PC-9 (cell line): ENCODE data around the gene APBA2. TPM values are rescaled to one million over a fixed set of nuclear protein-coding genes. Genes with fewer than 3 reads are reported as not detected.
"Not testable (repeated sequence)": the region's sequence is repeated elsewhere in the genome, so short reads cannot be mapped to it uniquely, and the experiment has no call there.

Source experiments
- BruUV-seq: library from RNA; stranded (reverse); fragments of 400-500 nt; replicated peaks from 2 replicates; lab custom pipeline; 2021; lab: Mats Ljungman, UMichigan
- CTCF ChIA-PET: fragments of 300-600 bp; sonication (Branson Sonifier 250); formaldehyde crosslinking; loops from one replicate; lab custom pipeline; 2022; ENCODE audit warnings: antibody characterized with exemption; lab: Charles Lee
- POLR2A ChIA-PET: fragments of 300-600 bp; sonication (Branson Sonifier 250); formaldehyde crosslinking; loops from one replicate; lab custom pipeline; 2022; ENCODE audit warnings: antibody characterized with exemption; ENCODE audit not compliant: unreplicated experiment; lab: Charles Lee
- DNase-seq, 2 experiments: peaks; one replicate each; pipeline versions ENCODE4 v3.0.0 to v3.0.0-alpha.2; 2015 to 2022; ENCODE audit warnings: mixed read lengths in 1 of 2
- H2AFZ ChIP-seq: fragments of 200-600 bp; sonication (generic); 2 replicates; pipeline ENCODE4 v1.8.1; 2017; ENCODE audit warnings: antibody characterized with exemption
- H3F3A ChIP-seq: fragments of 200-600 bp; sonication (generic); 2 replicates; pipeline ENCODE4 v1.8.1; 2017; ENCODE audit warnings: antibody characterized with exemption, mild to moderate bottlenecking, low read depth; ENCODE audit not compliant: insufficient read depth
- H3K27ac ChIP-seq: fragments of 200-600 bp; sonication (generic); 2 replicates; pipeline ENCODE4 v1.6.1; 2016; ENCODE audit warnings: mixed run types
- H3K27me3 ChIP-seq: fragments of 200-600 bp; sonication (generic); 2 replicates; pipeline ENCODE4 v1.6.1; 2016; ENCODE audit warnings: low read depth, mixed run types; ENCODE audit not compliant: insufficient read depth
- H3K36me3 ChIP-seq: fragments of 200-600 bp; sonication (generic); 2 replicates; pipeline ENCODE4 v1.6.1; 2016; ENCODE audit warnings: low read depth, mixed run types
- H3K4me1 ChIP-seq: fragments of 200-600 bp; sonication (generic); replicated peaks from 2 replicates; pipeline ENCODE4 v1.6.1; 2016; ENCODE audit warnings: mixed run types; ENCODE audit not compliant: insufficient read depth
- H3K4me2 ChIP-seq: fragments of 200-600 bp; sonication (generic); 2 replicates; pipeline ENCODE4 v1.6.1; 2017; ENCODE audit warnings: mixed run types
- H3K4me3 ChIP-seq: fragments of 200-600 bp; sonication (generic); 2 replicates; pipeline ENCODE4 v1.6.1; 2016; ENCODE audit warnings: mixed run types
- H3K79me2 ChIP-seq: fragments of 200-600 bp; sonication (generic); 2 replicates; pipeline ENCODE4 v1.6.1; 2017; ENCODE audit warnings: low read depth, mixed run types
- H3K9me2 ChIP-seq: fragments of 200-600 bp; sonication (generic); 2 replicates; pipeline ENCODE4 v1.8.1; 2017; ENCODE audit warnings: mild to moderate bottlenecking; ENCODE audit not compliant: insufficient read depth
- H3K9me3 ChIP-seq: fragments of 200-600 bp; sonication (generic); 2 replicates; pipeline ENCODE4 v1.8.1; 2016; ENCODE audit warnings: low read depth; ENCODE audit not compliant: insufficient read depth
- H4K20me1 ChIP-seq: fragments of 200-600 bp; sonication (generic); 2 replicates; pipeline ENCODE4 v1.8.1; 2017; ENCODE audit not compliant: insufficient read depth
- intact Hi-C: fragments of 100-400 bp; cut with micrococcal nuclease; formaldehyde crosslinking; loops from one replicate; pipeline ENCODE4 v1.10.0; 2022; ENCODE audit not compliant: unreplicated experiment
- total RNA-seq: library from RNA; stranded (reverse); gene quantifications from 2 replicates; pipeline ENCODE4 v1.2.3, GENCODE V29; 2021

Gene APBA2
- total RNA-seq, 1 experiment from 2014 or later: not detected

DNA sequence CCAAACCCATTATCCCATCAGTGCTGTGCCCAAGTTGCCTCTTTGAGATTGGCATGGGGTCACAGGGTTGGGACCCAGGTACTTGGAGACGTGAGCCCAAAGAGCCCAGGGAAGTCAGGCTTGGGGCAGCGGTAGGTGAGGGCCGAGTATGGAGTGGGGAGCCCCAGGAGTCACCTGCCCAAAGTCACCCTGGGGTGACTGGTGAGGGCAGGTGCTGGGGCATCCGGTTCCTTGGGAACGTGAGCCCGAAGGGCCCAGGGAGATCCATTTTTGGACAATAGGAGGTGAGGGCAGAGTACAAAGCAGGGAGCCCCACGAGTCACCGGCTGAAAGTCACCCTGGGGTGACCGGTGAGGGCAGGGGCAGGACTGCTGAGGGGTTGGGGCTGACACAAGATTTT is 37.8 kb upstream of the APBA2 start:
- H3K4me1 ChIP-seq, H2AFZ ChIP-seq, H3K4me2 ChIP-seq, H3K36me3 ChIP-seq, H3K9me3 ChIP-seq, H3F3A ChIP-seq, intact Hi-C loops, H4K20me1 ChIP-seq, H3K27me3 ChIP-seq, BruUV-seq, H3K79me2 ChIP-seq, H3K9me2 ChIP-seq, POLR2A ChIA-PET, DNase-seq, CTCF ChIA-PET, H3K27ac ChIP-seq, H3K4me3 ChIP-seq: not testable (repeated sequence)

DNA sequence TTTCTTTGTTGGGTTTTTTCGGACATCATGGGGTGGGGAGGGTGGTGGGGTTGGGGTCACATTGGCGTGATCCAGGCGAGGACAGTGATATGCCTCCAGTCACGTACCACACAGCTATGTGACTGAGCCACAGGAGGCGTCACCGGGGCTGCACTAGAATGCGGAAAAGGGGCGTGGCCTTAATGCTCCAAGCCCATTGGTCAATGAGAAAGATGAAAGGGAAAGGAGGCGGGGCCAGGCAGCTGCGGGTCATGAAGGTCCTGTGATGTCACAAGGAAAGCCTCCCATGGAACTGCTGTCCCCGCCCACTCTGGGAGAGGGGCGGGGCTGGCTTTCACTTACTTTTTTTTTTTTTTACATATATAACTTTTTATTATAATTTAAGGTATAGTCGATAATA is 37.3 kb upstream of the APBA2 start, which contains the start of gene GOLGA6L7:
GOLGA6L7 (minus strand) TSS at position 124 of the 400 bp plus-strand sequence; CDS start at position 29, 95 bp downstream.
- DNase-seq, H3F3A ChIP-seq, CTCF ChIA-PET, H2AFZ ChIP-seq, intact Hi-C loops, H3K27me3 ChIP-seq, BruUV-seq, H3K9me2 ChIP-seq, H3K36me3 ChIP-seq, POLR2A ChIA-PET, H3K4me3 ChIP-seq, H4K20me1 ChIP-seq, H3K27ac ChIP-seq, H3K4me2 ChIP-seq, H3K79me2 ChIP-seq, H3K4me1 ChIP-seq, H3K9me3 ChIP-seq: not testable (repeated sequence)

DNA sequence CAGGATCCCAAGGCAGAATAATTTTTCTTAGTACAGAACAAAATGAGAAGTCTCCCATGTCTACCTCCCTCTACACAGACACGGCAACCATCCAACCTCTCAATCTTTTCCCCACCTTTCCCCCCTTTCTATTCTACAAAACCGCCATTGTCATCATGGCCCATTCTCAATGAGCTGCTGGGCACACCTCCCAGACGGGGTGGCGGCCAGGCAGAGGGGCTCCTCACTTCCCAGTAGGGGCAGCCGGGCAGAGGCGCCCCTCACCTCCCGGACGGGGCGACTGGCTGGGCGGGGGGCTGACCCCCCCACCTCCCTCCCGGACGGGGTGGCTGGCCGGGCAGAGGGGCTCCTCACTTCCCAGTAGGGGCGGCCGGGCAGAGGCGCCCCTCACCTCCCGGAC is 36.5 kb upstream of the APBA2 start:
- H3K4me2 ChIP-seq, H3K27ac ChIP-seq, H3K9me3 ChIP-seq, H3K9me2 ChIP-seq, POLR2A ChIA-PET, H3F3A ChIP-seq, H3K4me1 ChIP-seq, CTCF ChIA-PET, H4K20me1 ChIP-seq, H2AFZ ChIP-seq, H3K27me3 ChIP-seq, BruUV-seq, H3K4me3 ChIP-seq, H3K36me3 ChIP-seq, intact Hi-C loops, H3K79me2 ChIP-seq, DNase-seq: not testable (repeated sequence)

DNA sequence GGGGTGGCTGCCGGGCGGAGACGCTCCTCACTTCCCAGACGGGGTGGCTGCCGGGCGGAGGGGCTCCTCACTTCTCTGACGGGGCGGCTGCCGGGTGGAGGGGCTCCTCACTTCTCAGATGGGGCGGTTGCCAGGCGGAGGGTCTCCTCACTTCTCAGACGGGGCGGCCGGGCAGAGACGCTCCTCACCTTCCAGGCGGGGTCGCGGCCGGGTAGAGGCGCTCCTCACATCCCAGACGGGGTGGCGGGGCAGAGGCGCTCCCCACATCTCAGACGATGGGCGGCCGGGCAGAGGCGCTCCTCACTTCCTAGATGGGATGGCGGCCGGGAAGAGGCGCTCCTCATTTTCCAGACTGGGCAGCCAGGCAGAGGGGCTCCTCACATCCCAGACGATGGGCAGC is 36.0 kb upstream of the APBA2 start:
- H4K20me1 ChIP-seq, BruUV-seq, H3K27ac ChIP-seq, H3K36me3 ChIP-seq, POLR2A ChIA-PET, H3K4me3 ChIP-seq, CTCF ChIA-PET, intact Hi-C loops, H3K9me3 ChIP-seq, H3K9me2 ChIP-seq, H3K4me1 ChIP-seq, DNase-seq, H3F3A ChIP-seq, H3K27me3 ChIP-seq, H3K4me2 ChIP-seq, H3K79me2 ChIP-seq, H2AFZ ChIP-seq: not testable (repeated sequence)

DNA sequence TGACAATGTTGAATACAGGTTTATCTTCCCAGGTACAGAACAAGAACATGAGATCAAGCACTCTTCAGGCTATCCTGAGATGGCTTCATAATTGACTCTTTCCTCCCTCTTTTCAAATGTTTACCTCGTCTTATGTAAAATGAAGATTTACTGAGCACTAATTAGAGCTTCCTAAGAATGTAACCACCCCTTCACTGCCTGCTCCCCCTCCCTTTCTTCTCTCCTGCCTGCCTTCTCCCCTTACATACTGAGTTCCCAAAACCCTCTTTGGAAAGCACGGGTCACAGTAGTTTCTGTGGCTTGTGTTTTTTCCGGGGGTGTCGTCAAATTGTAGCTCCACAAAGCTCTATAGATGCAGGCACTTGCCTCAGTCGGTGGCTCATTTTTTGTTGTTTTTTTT is 32.1 kb upstream of the APBA2 start:
- H3K4me3 ChIP-seq, intact Hi-C loops, H3K9me2 ChIP-seq: not testable (repeated sequence)

DNA sequence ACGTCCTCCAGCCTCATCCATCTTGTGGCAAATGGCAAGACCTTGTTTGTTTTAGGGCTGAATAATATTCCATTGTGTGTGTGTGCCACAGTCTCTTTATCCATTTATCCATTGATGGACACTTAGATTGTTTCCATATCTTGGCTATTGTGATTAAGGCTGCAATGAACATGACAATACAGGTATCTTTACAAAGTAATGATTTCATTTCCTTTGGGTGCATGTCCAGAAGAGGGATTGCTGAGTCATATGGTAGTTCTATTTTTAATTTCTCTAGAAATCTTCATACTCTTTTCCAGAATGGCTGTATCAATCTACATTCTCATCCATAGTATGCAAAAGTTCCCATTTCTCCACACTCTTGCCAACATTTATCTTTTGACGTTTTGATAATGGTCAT is 31.2 kb upstream of the APBA2 start:
- CTCF ChIA-PET, DNase-seq, H3K4me2 ChIP-seq, H3K9me3 ChIP-seq, H3K9me2 ChIP-seq, BruUV-seq, POLR2A ChIA-PET, H3F3A ChIP-seq, H3K79me2 ChIP-seq, H2AFZ ChIP-seq, H3K36me3 ChIP-seq, H3K27ac ChIP-seq, H3K4me1 ChIP-seq, H3K27me3 ChIP-seq, intact Hi-C loops, H3K4me3 ChIP-seq, H4K20me1 ChIP-seq: not testable (repeated sequence)

More for the DNA sequence above, 32.1 kb upstream of the APBA2 start:
- DNase-seq, H3K36me3 ChIP-seq, H3K4me2 ChIP-seq, CTCF ChIA-PET, H2AFZ ChIP-seq, H3K4me1 ChIP-seq, BruUV-seq, POLR2A ChIA-PET, H3K79me2 ChIP-seq, H4K20me1 ChIP-seq, H3K27me3 ChIP-seq, H3K9me3 ChIP-seq, H3F3A ChIP-seq, H3K27ac ChIP-seq: not testable (repeated sequence)
